Spleen (tissue), 7 donors: ENCODE measurements around the gene MCOLN2.

Source experiments
- POLR2AphosphoS5 ChIP-seq, 3 donors: sonication (generic); formaldehyde crosslinking; IDR thresholded peaks; one replicate each; pipeline ENCODE4 v1.5.1; 2017; ENCODE audit warnings: antibody characterized with exemption in 3 of 3
- TF ChIP-seq, protein P1 (sequence below), 11 experiments: fragments of 200-600 bp in 7 of 11; fragments of 450-650 bp in 4 of 11; sonication (generic) in 4 of 11; IDR thresholded peaks in 8 of 11; conservative IDR thresholded peaks in 3 of 11; 1 replicate in 7 of 11; 2 replicates in 4 of 11; pipeline versions ENCODE4 v1.4.0 to v1.8.0; 2016 to 2021; ENCODE audit warnings: antibody characterized with exemption in 11 of 11, inconsistent platforms in 4 of 11, mild to moderate bottlenecking in 1 of 11
- donor health status: DM: no; HTN: no; CAD: no; lungs with moderate emphysema.
- donor health status: DM: no; HTN: no; CAD: no.
- donor health status: DM: no; HTN: no; CAD: no.

GRCh38 chr1:85001742-85002141 is 4.8 kb upstream of the MCOLN2 start:
- TF ChIP-seq, protein P1, sequence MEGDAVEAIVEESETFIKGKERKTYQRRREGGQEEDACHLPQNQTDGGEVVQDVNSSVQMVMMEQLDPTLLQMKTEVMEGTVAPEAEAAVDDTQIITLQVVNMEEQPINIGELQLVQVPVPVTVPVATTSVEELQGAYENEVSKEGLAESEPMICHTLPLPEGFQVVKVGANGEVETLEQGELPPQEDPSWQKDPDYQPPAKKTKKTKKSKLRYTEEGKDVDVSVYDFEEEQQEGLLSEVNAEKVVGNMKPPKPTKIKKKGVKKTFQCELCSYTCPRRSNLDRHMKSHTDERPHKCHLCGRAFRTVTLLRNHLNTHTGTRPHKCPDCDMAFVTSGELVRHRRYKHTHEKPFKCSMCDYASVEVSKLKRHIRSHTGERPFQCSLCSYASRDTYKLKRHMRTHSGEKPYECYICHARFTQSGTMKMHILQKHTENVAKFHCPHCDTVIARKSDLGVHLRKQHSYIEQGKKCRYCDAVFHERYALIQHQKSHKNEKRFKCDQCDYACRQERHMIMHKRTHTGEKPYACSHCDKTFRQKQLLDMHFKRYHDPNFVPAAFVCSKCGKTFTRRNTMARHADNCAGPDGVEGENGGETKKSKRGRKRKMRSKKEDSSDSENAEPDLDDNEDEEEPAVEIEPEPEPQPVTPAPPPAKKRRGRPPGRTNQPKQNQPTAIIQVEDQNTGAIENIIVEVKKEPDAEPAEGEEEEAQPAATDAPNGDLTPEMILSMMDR (IDR thresholded peaks at IDR 0.05 in 8 of 11, conservative IDR thresholded peaks at IDR 0.05 in 3 of 11) = no peak
- TF ChIP-seq POLR2AphosphoS5 (IDR thresholded peaks at IDR 0.05) = no peak
